Endothelial cell of umbilical vein (primary cell): ENCODE results near the gene ARHGEF28. TPM values are rescaled to one million over a fixed set of nuclear protein-coding genes. Genes with fewer than 3 reads are reported as not detected.

Source experiments
- BruUV-seq: library from RNA; stranded (reverse); fragments of 400-500 nt; replicated peaks from 2 replicates; lab custom pipeline; 2021; lab: Mats Ljungman, UMichigan
- CTCF ChIA-PET: fragments of 300-600, 350-600 bp; sonication (Branson Sonifier 250); formaldehyde crosslinking; loops from one replicate; lab custom pipeline; 2021; ENCODE audit warnings: antibody characterized with exemption, inconsistent platforms; lab: Charles Lee
- POLR2A ChIA-PET: fragments of 300-600, 350-600 bp; sonication (Branson Sonifier 250); formaldehyde crosslinking; loops from one replicate; lab custom pipeline; 2021; ENCODE audit warnings: antibody characterized with exemption, inconsistent platforms; lab: Charles Lee
- DNase-seq: peaks from one replicate; pipeline ENCODE4 v3.0.0-alpha.2; 2011; ENCODE audit warnings: low read depth, low spot score
- FAIRE-seq: peaks from 2 replicates; lab custom pipeline; 2011; peaks lifted over from hg19 to GRCh38; lab: Jason Lieb, UNC
- H2AFZ ChIP-seq: 2 replicates; pipeline ENCODE4 v1.6.0; 2012; ENCODE audit warnings: low read depth, low read length, control low read depth, inconsistent platforms
- H3K27ac ChIP-seq: 2 replicates; pipeline ENCODE4 v1.5.1; 2011; ENCODE audit warnings: low read depth, mild to moderate bottlenecking, control low read depth, low read length, moderate library complexity; ENCODE audit not compliant: insufficient read depth
- H3K27me3 ChIP-seq, 2 experiments: 2 replicates each; pipeline versions ENCODE4 v1.6.0 to v1.6.1; 2011; ENCODE audit warnings: low read length in 2 of 2, mixed read lengths in 1 of 2; ENCODE audit not compliant: control insufficient read depth in 2 of 2, insufficient read depth in 2 of 2
- H3K36me3 ChIP-seq, 2 experiments: 2 replicates in 1 of 2; 3 replicates in 1 of 2; pipeline ENCODE4 v1.5.1; 2011; ENCODE audit warnings: low read length in 2 of 2, mild to moderate bottlenecking in 1 of 2, moderate library complexity in 1 of 2; ENCODE audit not compliant: control insufficient read depth in 2 of 2, insufficient read depth in 2 of 2; ENCODE audit errors: extremely low read depth in 1 of 2
- H3K4me1 ChIP-seq: 3 replicates; pipeline ENCODE4 v1.5.1; 2011; ENCODE audit warnings: mild to moderate bottlenecking, low read length; ENCODE audit not compliant: control insufficient read depth, insufficient read depth; ENCODE audit errors: extremely low read depth
- H3K4me2 ChIP-seq: 2 replicates; pipeline ENCODE4 v1.6.1; 2011; ENCODE audit warnings: low read length, control low read depth, mixed read lengths; ENCODE audit not compliant: insufficient read depth
- H3K4me3 ChIP-seq, 3 experiments: fragments of 200-600 bp in 1 of 3; sonication (generic), shearing (Covaris generic) in 1 of 3; replicated peaks in 1 of 3; 2 replicates each; pipeline ENCODE4 v1.5.1; 2011 to 2016; ENCODE audit warnings: control low read depth in 3 of 3, low read length in 3 of 3, mild to moderate bottlenecking in 2 of 3, inconsistent platforms in 1 of 3, low read depth in 1 of 3, moderate library complexity in 1 of 3; ENCODE audit not compliant: insufficient read depth in 1 of 3
- H3K79me2 ChIP-seq: 2 replicates; pipeline ENCODE4 v1.6.0; 2012; ENCODE audit warnings: low read length, inconsistent platforms; ENCODE audit not compliant: control insufficient read depth, insufficient read depth
- H3K9ac ChIP-seq: replicated peaks from 2 replicates; pipeline ENCODE3; 2011; ENCODE audit warnings: low read length, control low read depth; ENCODE audit not compliant: insufficient read depth; ENCODE audit errors: extremely low read depth
- H3K9me1 ChIP-seq: replicated peaks from 3 replicates; pipeline ENCODE4 v1.6.0; 2011; ENCODE audit warnings: mild to moderate bottlenecking, low read length; ENCODE audit not compliant: control insufficient read depth, insufficient read depth; ENCODE audit errors: extremely low read depth
- H3K9me3 ChIP-seq: replicated peaks from 2 replicates; pipeline ENCODE4 v1.5.1; 2012; ENCODE audit warnings: low read length, inconsistent platforms; ENCODE audit not compliant: control insufficient read depth, insufficient read depth
- H4K20me1 ChIP-seq: replicated peaks from 2 replicates; pipeline ENCODE3; 2011; ENCODE audit warnings: mild to moderate bottlenecking, low read length; ENCODE audit not compliant: control insufficient read depth, insufficient read depth; ENCODE audit errors: extremely low read depth
- EZH2 ChIP-seq: IDR thresholded peaks from 2 replicates; pipeline ENCODE4 v1.6.1; 2012; ENCODE audit warnings: borderline replicate concordance, low read depth, mild to moderate bottlenecking, moderate library complexity, low read length, inconsistent platforms; ENCODE audit not compliant: severe bottlenecking
- FOS ChIP-seq: IDR thresholded peaks from 2 replicates; pipeline ENCODE4 v1.6.1; 2011; ENCODE audit warnings: mild to moderate bottlenecking, low read length, moderate library complexity, borderline replicate concordance; ENCODE audit not compliant: insufficient read depth
- GATA2 ChIP-seq: IDR thresholded peaks from 2 replicates; pipeline ENCODE4 v1.7.0; 2011; ENCODE audit warnings: low read depth, mild to moderate bottlenecking, moderate library complexity, mixed read lengths, low read length; ENCODE audit not compliant: insufficient read length, insufficient read depth
- JUN ChIP-seq: IDR thresholded peaks from 2 replicates; pipeline ENCODE4 v1.6.1; 2011; ENCODE audit warnings: borderline replicate concordance, low read depth; ENCODE audit not compliant: insufficient read length, insufficient read depth
- MYC ChIP-seq: IDR thresholded peaks from one replicate; pipeline ENCODE4 v1.6.1; 2011; ENCODE audit warnings: mild to moderate bottlenecking, low read depth, low read length
- POLR2A ChIP-seq: IDR thresholded peaks from 2 replicates; pipeline ENCODE4 v1.6.1; 2012; ENCODE audit warnings: low read depth, mild to moderate bottlenecking, control low read depth, low read length
- POLR2AphosphoS5 ChIP-seq: IDR thresholded peaks from 2 replicates; pipeline ENCODE4 v1.6.1; 2012; ENCODE audit warnings: low read depth, mild to moderate bottlenecking, control low read depth, low read length, moderate library complexity; ENCODE audit not compliant: insufficient read depth
- dilution Hi-C: fragments of 300-500 bp; cut with MboI; formaldehyde crosslinking; loops from one replicate; pipeline ENCODE4 v1.15.0; 2019; ENCODE audit warnings: low sequenced_read_pairs; ENCODE audit not compliant: extremely low pct_ligation_motif_present
- intact Hi-C: fragments of 100-400 bp; cut with micrococcal nuclease; formaldehyde crosslinking; loops from one replicate; pipeline ENCODE4 v1.10.0; 2022
- polyA plus RNA-seq, 4 experiments: library from polyadenylated mRNA; depleted of rRNA in 3 of 4; stranded (reverse) in 3 of 4; unstranded in 1 of 4; fragments of >200 nt; gene quantifications; 2 replicates each; pipeline versions ENCODE4 v1.2.1 to v1.2.3, GENCODE V29; 2011 to 2012; ENCODE audit warnings: missing spikeins in 1 of 4
- total RNA-seq: library from RNA; stranded (reverse); gene quantifications from 2 replicates; pipeline ENCODE4 v1.2.3, GENCODE V29; 2021
- TF ChIP-seq, protein P1 (sequence below), 2 donors: IDR thresholded peaks; 1 replicate in 1 of 2; 2 replicates in 1 of 2; pipeline ENCODE4 v1.5.1; 2011; ENCODE audit warnings: low read length in 2 of 2, mild to moderate bottlenecking in 2 of 2, moderate library complexity in 2 of 2, control low read depth in 1 of 2, inconsistent platforms in 1 of 2, low read depth in 1 of 2; ENCODE audit not compliant: insufficient read depth in 1 of 2; ENCODE audit errors: extremely low read depth in 1 of 2
- TF ChIP-seq, protein P2 (sequence below): IDR thresholded peaks from 2 replicates; pipeline ENCODE4 v1.6.1; 2011; ENCODE audit not compliant: insufficient read depth, insufficient read length

ARHGEF28 gene
- total and polyA plus RNA-seq, 2 donors (not counting 3 experiments of a cell fraction or from before 2014, with no cell fraction given), result 29.5 to 108 TPM

DNA sequence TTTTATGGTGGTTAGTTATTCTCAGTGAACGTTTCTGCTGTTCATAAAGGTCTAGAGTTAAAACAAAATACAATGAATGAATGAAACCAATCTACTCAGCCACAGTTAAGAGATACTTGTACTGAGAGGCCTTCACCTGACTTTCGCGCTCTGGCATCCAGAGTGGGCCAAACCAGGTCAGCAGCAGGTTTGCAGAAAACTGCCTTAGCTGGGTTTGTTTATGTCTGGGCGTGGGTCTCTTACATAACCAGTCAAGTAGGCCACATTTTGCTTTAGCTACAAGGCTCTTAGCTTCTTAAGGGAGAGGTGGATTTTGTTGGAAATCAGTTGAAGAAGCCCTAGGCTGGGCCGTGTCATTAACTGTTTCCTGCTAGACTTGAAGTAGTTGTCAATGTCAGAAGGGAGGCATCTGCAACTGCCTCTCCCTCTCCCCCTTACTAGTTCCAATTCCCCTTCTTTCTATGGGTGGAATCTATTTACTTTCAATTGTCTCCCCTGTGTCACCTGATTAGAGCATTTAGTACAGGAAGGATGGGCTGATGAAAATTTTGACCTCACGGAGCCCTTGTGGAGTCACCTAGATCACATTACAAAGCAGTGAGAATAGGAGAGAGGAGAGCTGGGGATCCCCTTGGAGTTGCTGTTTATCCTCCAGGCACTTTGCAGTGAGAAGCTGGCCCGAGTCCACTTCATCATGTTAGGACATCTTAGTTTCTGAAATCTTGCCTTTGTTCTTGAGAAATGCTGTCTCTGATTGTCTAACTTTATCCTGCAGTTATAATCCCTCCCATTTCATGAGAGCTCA, 200.5 kb downstream of the ARHGEF28 start:
- no peak overlapping the region for H3K27ac ChIP-seq
- ChIA-PET CTCF (interaction anchor here (1.2 to 1.4 kb wide), 2 partner anchors 235 to 823 kb away, joined by 3 read pairs; no protein-coding TSS in a partner anchor), POLR2A (no interaction called here)
- no peak overlapping the region for H3K4me2 ChIP-seq
- dilution Hi-C loops (no loop called here), intact Hi-C loops (no loop called here)
- no peak overlapping the region for H3K9ac ChIP-seq
- no TSS peak for BruUV-seq
- no peak overlapping the region for H3K4me3 ChIP-seq
- no peaks in the 10 kb centered on the region for H3K9me3 ChIP-seq
- no peak overlapping the region for H2AFZ ChIP-seq
- no peaks in the 10 kb centered on the region for H3K27me3 ChIP-seq
- peaks cover 17% of the 10 kb centered on the region for H3K4me1 ChIP-seq
- TF ChIP-seq EZH2, result no peak
- TF ChIP-seq GATA2, result no peak
- TF ChIP-seq, protein P1, sequence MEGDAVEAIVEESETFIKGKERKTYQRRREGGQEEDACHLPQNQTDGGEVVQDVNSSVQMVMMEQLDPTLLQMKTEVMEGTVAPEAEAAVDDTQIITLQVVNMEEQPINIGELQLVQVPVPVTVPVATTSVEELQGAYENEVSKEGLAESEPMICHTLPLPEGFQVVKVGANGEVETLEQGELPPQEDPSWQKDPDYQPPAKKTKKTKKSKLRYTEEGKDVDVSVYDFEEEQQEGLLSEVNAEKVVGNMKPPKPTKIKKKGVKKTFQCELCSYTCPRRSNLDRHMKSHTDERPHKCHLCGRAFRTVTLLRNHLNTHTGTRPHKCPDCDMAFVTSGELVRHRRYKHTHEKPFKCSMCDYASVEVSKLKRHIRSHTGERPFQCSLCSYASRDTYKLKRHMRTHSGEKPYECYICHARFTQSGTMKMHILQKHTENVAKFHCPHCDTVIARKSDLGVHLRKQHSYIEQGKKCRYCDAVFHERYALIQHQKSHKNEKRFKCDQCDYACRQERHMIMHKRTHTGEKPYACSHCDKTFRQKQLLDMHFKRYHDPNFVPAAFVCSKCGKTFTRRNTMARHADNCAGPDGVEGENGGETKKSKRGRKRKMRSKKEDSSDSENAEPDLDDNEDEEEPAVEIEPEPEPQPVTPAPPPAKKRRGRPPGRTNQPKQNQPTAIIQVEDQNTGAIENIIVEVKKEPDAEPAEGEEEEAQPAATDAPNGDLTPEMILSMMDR (IDR thresholded peaks at IDR 0.05; ENCODE audit: extremely low read depth in 1 of 2, insufficient read depth in 1 of 2, low read depth in 1 of 2, low read length in 2 of 2), result no peak
- no peak for FAIRE-seq
- DNase-seq, result no peak
- H3K79me2 ChIP-seq, result peaks cover 12% of the 10 kb centered on the region
- peaks cover 3 to 12% of the 10 kb centered on the region in 2 experiments for H3K36me3 ChIP-seq
- no peaks in the 10 kb centered on the region for H3K9me1 ChIP-seq
- no peaks in the 10 kb centered on the region for H4K20me1 ChIP-seq

DNA sequence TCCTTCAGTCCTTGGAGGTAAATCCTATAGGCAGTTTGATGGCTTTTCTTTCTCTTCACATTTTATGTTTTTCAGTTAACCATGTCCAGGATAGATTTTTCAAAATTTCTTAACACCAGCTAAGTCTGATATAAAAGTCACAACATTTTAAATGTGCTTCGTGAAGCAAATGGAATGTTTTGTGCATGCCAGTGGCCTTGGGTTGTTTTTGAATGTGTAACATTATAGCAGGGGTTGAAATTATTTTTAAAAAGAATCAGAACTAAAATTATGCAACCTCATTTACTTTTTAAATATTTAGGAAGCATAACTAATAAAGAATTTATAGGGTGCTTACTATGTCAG, 201.1 kb downstream of the ARHGEF28 start:
- ChIA-PET CTCF (interaction anchor here (1.2 to 1.4 kb wide), 2 partner anchors 236 to 822 kb away, joined by 3 read pairs; no protein-coding TSS in a partner anchor), POLR2A (no interaction called here)
- Histone ChIP-seq H3K9me1 (no peaks in the 10 kb centered on the region), H3K4me3 (no peak overlapping the region), H3K36me3 (peaks cover 3 to 12% of the 10 kb centered on the region in 2 experiments), H3K4me2 (no peak overlapping the region), H3K79me2 (peaks cover 12% of the 10 kb centered on the region), H3K4me1 (peaks cover 15% of the 10 kb centered on the region), H2AFZ (no peak overlapping the region), H3K9me3 (no peaks in the 10 kb centered on the region), H4K20me1 (no peaks in the 10 kb centered on the region), H3K27me3 (no peaks in the 10 kb centered on the region), H3K27ac (no peak overlapping the region), H3K9ac (no peak overlapping the region)
- FAIRE-seq, result no peak
- BruUV-seq, result no TSS peak
- TF ChIP-seq MYC (no peak), EZH2 (no peak), GATA2 (no peak), FOS (no peak), JUN (no peak), POLR2A (no peak), POLR2AphosphoS5 (no peak)
- TF ChIP-seq, protein P1 (IDR thresholded peaks at IDR 0.05; ENCODE audit: extremely low read depth in 1 of 2, insufficient read depth in 1 of 2, low read depth in 1 of 2, low read length in 2 of 2), result no peak
- TF ChIP-seq, protein P2, sequence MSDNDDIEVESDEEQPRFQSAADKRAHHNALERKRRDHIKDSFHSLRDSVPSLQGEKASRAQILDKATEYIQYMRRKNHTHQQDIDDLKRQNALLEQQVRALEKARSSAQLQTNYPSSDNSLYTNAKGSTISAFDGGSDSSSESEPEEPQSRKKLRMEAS, result no peak
- DNase-seq, result no peak
- intact Hi-C loops, result no loop called here
- dilution Hi-C loops, result no loop called here
